D721Med (cell line): Measurements from ENCODE around the gene CCL23.

Experiments used
- DNase-seq: peaks from one replicate; pipeline ENCODE4 v3.0.0; 2011; ENCODE audit warnings: low spot score; ENCODE audit not compliant: insufficient read length
- FAIRE-seq: peaks from 2 replicates; lab custom pipeline; 2011; peaks lifted over from hg19 to GRCh38; lab: Jason Lieb, UNC
- CTCF ChIP-seq: IDR thresholded peaks from 2 replicates; pipeline ENCODE4 v1.5.1; 2012; ENCODE audit warnings: mild to moderate bottlenecking, control low read depth; ENCODE audit not compliant: insufficient read depth; ENCODE audit errors: missing control alignments

The CCL23 gene, protein sequence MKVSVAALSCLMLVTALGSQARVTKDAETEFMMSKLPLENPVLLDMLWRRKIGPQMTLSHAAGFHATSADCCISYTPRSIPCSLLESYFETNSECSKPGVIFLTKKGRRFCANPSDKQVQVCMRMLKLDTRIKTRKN

GRCh38 chr17:36017799-36018198 is at the start of gene CCL23:
Gene CCL23, minus strand, starts transcription at chr17:36017972. Its CDS starts 75 bp downstream, at chr17:36017897.
- no peak for TF ChIP-seq CTCF
- no peak for DNase-seq
- FAIRE-seq: no peak

DNA sequence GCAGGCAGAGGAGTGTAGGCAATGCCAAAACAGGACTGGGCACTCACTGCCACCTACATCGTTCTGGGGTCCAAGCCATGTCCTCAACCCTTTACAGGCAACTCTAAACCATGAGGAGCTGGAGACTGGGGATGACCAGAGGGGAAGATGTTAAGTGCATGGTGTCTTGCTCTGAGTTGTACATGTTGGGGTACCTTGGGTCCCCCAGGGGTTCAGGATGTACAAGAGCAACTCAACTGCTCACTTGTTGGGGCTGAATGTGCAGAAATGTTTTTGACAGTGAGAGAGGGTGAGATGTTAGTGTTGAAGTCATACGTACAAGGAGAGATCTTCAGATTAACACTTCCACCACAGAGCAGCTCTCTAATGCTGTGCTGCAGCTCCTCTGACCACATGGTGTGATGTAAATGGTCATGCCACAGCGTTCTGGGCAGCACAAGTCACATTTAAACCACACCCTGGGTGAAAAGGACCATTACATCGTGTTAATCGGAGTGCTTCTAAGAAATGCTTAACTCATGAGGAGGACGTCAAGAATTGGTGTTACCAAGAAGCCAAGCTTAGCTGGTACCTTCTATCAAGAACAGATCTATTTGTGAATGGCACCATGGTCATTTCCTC is 48.7 kb upstream of the CCL23 start:
- FAIRE-seq (no peak), DNase-seq (no peak)
- no peak for TF ChIP-seq CTCF

- DNase-seq (no peak), FAIRE-seq (no peak)
- TF ChIP-seq CTCF: no peak
Measured at GRCh38 chr17:36063786-36064541, 46.2 kb upstream of the CCL23 start, which contains the start of gene CCL18. Gene CCL18, plus strand, starts transcription at chr17:36064272. Its CDS starts 71 bp downstream, at chr17:36064343.

GRCh38 chr17:36060816-36061215 is 43.0 kb upstream of the CCL23 start:
- TF ChIP-seq CTCF: no peak
- DNase-seq (no peak), FAIRE-seq (no peak)

DNA sequence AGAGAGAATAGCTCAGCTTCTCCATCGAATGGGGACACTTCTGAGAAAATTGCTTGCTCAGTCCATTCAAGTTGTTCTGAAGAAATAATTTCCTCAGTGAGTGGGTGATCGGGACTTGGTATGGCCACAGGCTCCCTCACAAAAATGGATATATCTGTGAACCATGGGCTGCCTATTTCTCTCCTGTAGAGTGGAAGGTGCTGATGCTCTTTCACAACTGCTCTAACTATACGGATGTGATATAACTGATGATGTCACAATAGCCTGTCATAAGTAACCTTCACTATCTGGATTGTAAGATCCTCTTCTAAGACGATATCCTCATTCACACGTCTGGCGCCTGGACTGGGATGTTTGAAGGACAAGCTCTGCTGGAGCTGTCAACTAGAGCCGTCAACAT is 41.6 kb upstream of the CCL23 start:
- FAIRE-seq (no peak), DNase-seq (no peak)
- TF ChIP-seq CTCF: no peak

- TF ChIP-seq CTCF: no peak
- FAIRE-seq (no peak), DNase-seq (no peak)
Measured at GRCh38 chr17:36057911-36058310, 40.1 kb upstream of the CCL23 start.
